Neuronal stem cell (in vitro differentiated cells): ENCODE results near the gene CLEC11A.

ENCODE experiments used
- DNase-seq: peaks from one replicate; pipeline ENCODE4 v3.0.0-alpha.2; 2013; ENCODE audit warnings: low spot score
- H2AFZ ChIP-seq: one replicate; pipeline ENCODE4 v1.6.1; 2013; ENCODE audit warnings: mild to moderate bottlenecking, low read length, inconsistent platforms
- H2AK5ac ChIP-seq: 2 replicates; pipeline ENCODE4 v1.6.1; 2013; ENCODE audit warnings: low read depth, mild to moderate bottlenecking, inconsistent platforms, low read length, moderate library complexity, mixed read lengths
- H2BK120ac ChIP-seq: 2 replicates; pipeline ENCODE4 v1.6.1; 2013; ENCODE audit warnings: low read depth, mild to moderate bottlenecking, inconsistent platforms, low read length, moderate library complexity, mixed read lengths
- H2BK12ac ChIP-seq: one replicate; pipeline ENCODE4 v1.6.1; 2013; ENCODE audit warnings: low read length, inconsistent platforms
- H2BK15ac ChIP-seq: 2 replicates; pipeline ENCODE4 v1.6.1; 2013; ENCODE audit warnings: mild to moderate bottlenecking, low read length, inconsistent platforms, mixed read lengths
- H2BK5ac ChIP-seq: one replicate; pipeline ENCODE4 v1.6.1; 2013; ENCODE audit warnings: inconsistent platforms, mild to moderate bottlenecking, low read length, moderate library complexity
- H3K14ac ChIP-seq: one replicate; pipeline ENCODE4 v1.6.1; 2013; ENCODE audit warnings: low read length, inconsistent platforms
- H3K18ac ChIP-seq: 2 replicates; pipeline ENCODE4 v1.6.1; 2013; ENCODE audit warnings: low read length, inconsistent platforms
- H3K23ac ChIP-seq: 2 replicates; pipeline ENCODE4 v1.6.1; 2013; ENCODE audit warnings: low read depth, mild to moderate bottlenecking, mixed read lengths, low read length, inconsistent platforms; ENCODE audit not compliant: poor library complexity
- H3K27ac ChIP-seq: replicated peaks from 3 replicates; pipeline ENCODE4 v1.5.1; 2013; ENCODE audit warnings: low read length, inconsistent platforms
- H3K27me3 ChIP-seq, 3 experiments: 2 replicates each; pipeline ENCODE4 v1.6.1; 2013; ENCODE audit warnings: low read length in 3 of 3, mild to moderate bottlenecking in 2 of 3, inconsistent platforms in 1 of 3, low read depth in 1 of 3, mixed read lengths in 1 of 3, moderate library complexity in 1 of 3; ENCODE audit not compliant: control insufficient read depth in 3 of 3, insufficient read depth in 3 of 3
- H3K36me3 ChIP-seq, 2 donors: replicated peaks in 1 of 2; 2 replicates each; pipeline ENCODE4 v1.6.1; 2013; ENCODE audit warnings: low read length in 2 of 2; ENCODE audit not compliant: control insufficient read depth in 2 of 2, insufficient read depth in 2 of 2
- H3K4ac ChIP-seq: 2 replicates; pipeline ENCODE4 v1.6.1; 2013; ENCODE audit warnings: inconsistent platforms, mild to moderate bottlenecking, low read length, moderate library complexity
- H3K4me1 ChIP-seq, 2 donors: 1 replicate in 1 of 2; 2 replicates in 1 of 2; pipeline ENCODE4 v1.6.1; 2013; ENCODE audit warnings: low read length in 2 of 2, low read depth in 1 of 2; ENCODE audit not compliant: control insufficient read depth in 2 of 2, insufficient read depth in 1 of 2
- H3K4me2 ChIP-seq: one replicate; pipeline ENCODE4 v1.6.1; 2013; ENCODE audit warnings: mild to moderate bottlenecking, low read length, inconsistent platforms; ENCODE audit not compliant: insufficient read depth, poor library complexity, severe bottlenecking
- H3K4me3 ChIP-seq, 2 donors: 2 replicates each; pipeline ENCODE4 v1.5.1; 2013; ENCODE audit warnings: low read length in 2 of 2, mild to moderate bottlenecking in 2 of 2, inconsistent platforms in 1 of 2, moderate library complexity in 1 of 2
- H3K79me1 ChIP-seq: one replicate; pipeline ENCODE4 v1.6.1; 2013; ENCODE audit warnings: low read depth, mild to moderate bottlenecking, inconsistent platforms, low read length, moderate library complexity
- H3K9ac ChIP-seq: one replicate; pipeline ENCODE4 v1.6.1; 2013; ENCODE audit warnings: mild to moderate bottlenecking, low read depth, low read length, inconsistent platforms; ENCODE audit not compliant: poor library complexity
- H3K9me3 ChIP-seq, 2 donors: replicated peaks in 1 of 2; 2 replicates each; pipeline versions ENCODE3 to v1.6.1; 2013; ENCODE audit warnings: low read length in 2 of 2, mild to moderate bottlenecking in 2 of 2, inconsistent platforms in 1 of 2, low read depth in 1 of 2, mixed read lengths in 1 of 2, moderate library complexity in 1 of 2; ENCODE audit not compliant: control insufficient read depth in 2 of 2, insufficient read depth in 1 of 2
- H4K8ac ChIP-seq: one replicate; pipeline ENCODE4 v1.6.1; 2013; ENCODE audit warnings: low read depth, mild to moderate bottlenecking, inconsistent platforms, low read length, moderate library complexity
- H4K91ac ChIP-seq: one replicate; pipeline ENCODE4 v1.6.1; 2013; ENCODE audit warnings: low read length, low read depth, mild to moderate bottlenecking, inconsistent platforms; ENCODE audit not compliant: poor library complexity
- WGBS, 2 donors: extraction: QIAGEN DNeasy Blood & Tissue Kit; methylation state at CpG; one replicate each; pipeline ENCODE4 v1.1.7; 2013; ENCODE audit warnings: missing lambda C conversion rate in 2 of 2, mixed read lengths in 1 of 2; ENCODE audit not compliant: insufficient read length in 2 of 2, insufficient replicate concordance in 1 of 2; ENCODE audit errors: extremely low coverage in 2 of 2; 5-methylcytosine and 5-hydroxymethylcytosine counted together

Gene CLEC11A

GRCh38 chr19:50711196-50711595 lies 12.0 kb upstream of the CLEC11A start:
- no peak overlapping the region for H3K18ac ChIP-seq
- no peak overlapping the region for H4K8ac ChIP-seq
- H3K4me2 ChIP-seq, result no peak overlapping the region
- H3K9me3 ChIP-seq, result no peaks in the 10 kb centered on the region
- no peak overlapping the region for H4K91ac ChIP-seq
- H3K79me1 ChIP-seq, result no peaks in the 10 kb centered on the region
- H2BK5ac ChIP-seq, result no peak overlapping the region
- no peak overlapping the region for H3K4me3 ChIP-seq
- H3K9ac ChIP-seq, result no peak overlapping the region
- no peak overlapping the region for H2AFZ ChIP-seq
- H2BK12ac ChIP-seq, result no peak overlapping the region
- no CpG with 5 or more reads among the region's 11 CpGs for WGBS, 2 donors
- H3K27me3 ChIP-seq, result no peaks in the 10 kb centered on the region
- H3K36me3 ChIP-seq, result peaks cover 24 to 33% of the 10 kb centered on the region in 2 donors
- no peak for DNase-seq
- no peaks in the 10 kb centered on the region for H3K4me1 ChIP-seq
- no peak overlapping the region for H2BK120ac ChIP-seq
- H3K4ac ChIP-seq, result no peak overlapping the region
- H3K23ac ChIP-seq, result no peak overlapping the region
- H3K27ac ChIP-seq, result no peak overlapping the region
- no peak overlapping the region for H3K14ac ChIP-seq
- H2BK15ac ChIP-seq, result no peak overlapping the region
- no peak overlapping the region for H2AK5ac ChIP-seq

- WGBS, 2 donors, result no CpG with 5 or more reads among the region's 9 CpGs
- Histone ChIP-seq H3K36me3 (peaks cover 24 to 33% of the 10 kb centered on the region in 2 donors), H3K9ac (no peak overlapping the region), H3K27me3 (no peaks in the 10 kb centered on the region), H3K23ac (no peak overlapping the region), H2BK5ac (no peak overlapping the region), H2AFZ (no peak overlapping the region), H2BK15ac (no peak overlapping the region), H3K14ac (no peak overlapping the region), H3K18ac (no peak overlapping the region), H3K4ac (no peak overlapping the region), H3K9me3 (no peaks in the 10 kb centered on the region), H3K27ac (no peak overlapping the region), H3K4me2 (no peak overlapping the region), H4K91ac (no peak overlapping the region), H2AK5ac (no peak overlapping the region), H3K4me3 (no peak overlapping the region), H3K4me1 (no peaks in the 10 kb centered on the region), H2BK120ac (no peak overlapping the region), H2BK12ac (no peak overlapping the region), H4K8ac (no peak overlapping the region), H3K79me1 (no peaks in the 10 kb centered on the region)
- DNase-seq, result no peak
These were observed 11.4 kb upstream of the CLEC11A start for GRCh38 chr19:50711805-50712204.

GRCh38 chr19:50712833-50713232 lies 10.3 kb upstream of the CLEC11A start:
- H3K4me2 ChIP-seq, result no peak overlapping the region
- H3K4ac ChIP-seq, result no peak overlapping the region
- H2AK5ac ChIP-seq, result no peak overlapping the region
- no peak overlapping the region for H2BK15ac ChIP-seq
- H3K4me3 ChIP-seq, result no peak overlapping the region
- H3K9ac ChIP-seq, result no peak overlapping the region
- H3K9me3 ChIP-seq, result no peaks in the 10 kb centered on the region
- peaks cover 24 to 33% of the 10 kb centered on the region in 2 donors for H3K36me3 ChIP-seq
- no peak overlapping the region for H2BK5ac ChIP-seq
- H3K79me1 ChIP-seq, result no peaks in the 10 kb centered on the region
- no peak overlapping the region for H3K14ac ChIP-seq
- no peak overlapping the region for H3K18ac ChIP-seq
- H3K27me3 ChIP-seq, result no peaks in the 10 kb centered on the region
- H2BK120ac ChIP-seq, result no peak overlapping the region
- H2BK12ac ChIP-seq, result no peak overlapping the region
- no peak overlapping the region for H3K27ac ChIP-seq
- no CpG with 5 or more reads among the region's 6 CpGs for WGBS, 2 donors
- H3K23ac ChIP-seq, result no peak overlapping the region
- no peak for DNase-seq
- H3K4me1 ChIP-seq, result peaks cover 5 to 7% of the 10 kb centered on the region in 2 donors
- no peak overlapping the region for H2AFZ ChIP-seq
- H4K8ac ChIP-seq, result no peak overlapping the region
- H4K91ac ChIP-seq, result no peak overlapping the region

- no peaks in the 10 kb centered on the region for H3K9me3 ChIP-seq
- H3K14ac ChIP-seq, result no peak overlapping the region
- H3K9ac ChIP-seq, result no peak overlapping the region
- peaks cover 7 to 8% of the 10 kb centered on the region in 2 donors for H3K4me1 ChIP-seq
- H2BK120ac ChIP-seq, result no peak overlapping the region
- H4K91ac ChIP-seq, result no peak overlapping the region
- no peak overlapping the region for H2BK15ac ChIP-seq
- H3K4me3 ChIP-seq, result peak overlapping the region in 1 of 2 donors; percentile 22
- no peak overlapping the region for H3K18ac ChIP-seq
- no peak overlapping the region for H2AK5ac ChIP-seq
- H3K4me2 ChIP-seq, result no peak overlapping the region
- H4K8ac ChIP-seq, result no peak overlapping the region
- peak overlapping the region; percentile 69 for H2BK5ac ChIP-seq
- no peak overlapping the region for H2BK12ac ChIP-seq
- H3K79me1 ChIP-seq, result no peaks in the 10 kb centered on the region
- peak overlapping the region; percentile 52 for H3K23ac ChIP-seq
- no CpG with 5 or more reads among the region's 22 CpGs for WGBS, 2 donors
- peaks cover 24 to 30% of the 10 kb centered on the region in 2 donors for H3K36me3 ChIP-seq
- no peak for DNase-seq
- H3K27ac ChIP-seq, result no peak overlapping the region
- H3K4ac ChIP-seq, result no peak overlapping the region
- H2AFZ ChIP-seq, result no peak overlapping the region
- H3K27me3 ChIP-seq, result no peaks in the 10 kb centered on the region
These were observed 9.5 kb upstream of the CLEC11A start for GRCh38 chr19:50713556-50714236.
